Posterior vena cava (tissue), 2 donors: ENCODE results near the gene CFDP1. TPM values are rescaled to one million over a fixed set of nuclear protein-coding genes. Genes with fewer than 3 reads are reported as not detected.

Experiments used
- DNase-seq: peaks from one replicate; pipeline ENCODE4 v3.0.0-alpha.2; 2020; ENCODE audit warnings: low spot score
- intact Hi-C, 2 donors: fragments of 100-400 bp; cut with DNase I; formaldehyde crosslinking; loops; one replicate each; pipeline versions ENCODE4 v1.14.1 to v1.14.2; 2022 to 2023
- total RNA-seq, 2 donors: library from RNA; stranded (reverse); fragmentation: NEBNext Ultra II Directional; extraction: Animal tissue kit (Norgen Biotek cat#: 25700); gene quantifications; one replicate each; pipeline ENCODE4 v1.2.1, GENCODE V29; 2021
- donor health status: DM: yes; HTN: yes; CAD: no.
- donor health status: DM: yes; HTN: yes; CAD: no.

The CFDP1 gene
- total RNA-seq, 2 donors from 2014 or later, result 45.3 to 54.4 TPM

DNA sequence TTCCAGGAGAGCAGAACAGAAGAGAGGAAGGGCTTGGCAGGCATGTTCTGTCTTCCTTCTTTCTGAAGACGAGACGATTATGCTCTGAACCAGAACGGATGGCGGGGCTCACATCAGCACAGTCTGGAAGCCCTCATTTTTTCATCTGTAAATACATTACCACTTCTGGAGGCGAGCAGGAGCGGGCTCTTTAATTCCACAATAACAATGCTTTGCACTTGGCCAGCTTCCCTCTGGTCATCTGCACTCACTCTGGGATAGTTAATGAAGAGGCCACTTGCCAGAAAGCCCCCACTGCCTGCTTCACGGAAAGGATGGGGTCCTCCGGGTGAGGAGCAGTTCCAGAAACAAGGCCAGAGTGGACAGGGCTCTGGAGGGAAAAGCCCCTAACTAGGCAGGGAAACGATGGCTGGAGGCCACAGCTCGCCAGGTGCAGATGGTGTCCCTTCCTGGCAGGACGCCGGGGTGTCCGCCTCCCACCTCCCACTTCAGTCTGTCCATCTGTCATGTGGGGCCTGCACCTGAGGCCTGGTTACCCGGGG, 168.8 kb downstream of the CFDP1 start:
- intact Hi-C loops, result no loop called here
- DNase-seq, result no peak

DNA sequence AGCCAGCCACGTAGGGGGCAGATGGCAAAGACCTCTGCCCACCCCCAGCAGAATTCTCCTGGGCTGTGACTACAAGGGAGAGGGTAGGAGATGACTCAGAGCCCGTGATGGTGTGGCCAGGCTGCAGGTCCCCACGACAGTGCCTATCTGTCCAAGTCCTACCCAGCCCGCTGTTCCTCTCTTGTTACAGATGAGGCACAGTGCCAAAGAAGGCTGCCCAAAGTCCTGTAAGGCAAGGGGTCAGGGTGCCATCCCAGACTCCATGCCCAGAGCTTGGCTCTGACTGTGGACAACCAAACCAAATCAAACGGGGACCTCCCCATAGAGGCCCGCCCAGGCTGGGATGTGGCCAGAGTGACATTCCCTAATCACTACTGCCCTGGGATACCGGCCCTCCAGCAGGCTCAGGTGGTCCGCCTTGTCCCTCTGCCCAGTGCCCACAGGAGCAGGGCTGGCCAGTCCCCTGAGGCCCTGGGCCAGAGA, 169.3 kb downstream of the CFDP1 start:
- intact Hi-C loops, result no loop called here
- DNase-seq, result no peak

DNA sequence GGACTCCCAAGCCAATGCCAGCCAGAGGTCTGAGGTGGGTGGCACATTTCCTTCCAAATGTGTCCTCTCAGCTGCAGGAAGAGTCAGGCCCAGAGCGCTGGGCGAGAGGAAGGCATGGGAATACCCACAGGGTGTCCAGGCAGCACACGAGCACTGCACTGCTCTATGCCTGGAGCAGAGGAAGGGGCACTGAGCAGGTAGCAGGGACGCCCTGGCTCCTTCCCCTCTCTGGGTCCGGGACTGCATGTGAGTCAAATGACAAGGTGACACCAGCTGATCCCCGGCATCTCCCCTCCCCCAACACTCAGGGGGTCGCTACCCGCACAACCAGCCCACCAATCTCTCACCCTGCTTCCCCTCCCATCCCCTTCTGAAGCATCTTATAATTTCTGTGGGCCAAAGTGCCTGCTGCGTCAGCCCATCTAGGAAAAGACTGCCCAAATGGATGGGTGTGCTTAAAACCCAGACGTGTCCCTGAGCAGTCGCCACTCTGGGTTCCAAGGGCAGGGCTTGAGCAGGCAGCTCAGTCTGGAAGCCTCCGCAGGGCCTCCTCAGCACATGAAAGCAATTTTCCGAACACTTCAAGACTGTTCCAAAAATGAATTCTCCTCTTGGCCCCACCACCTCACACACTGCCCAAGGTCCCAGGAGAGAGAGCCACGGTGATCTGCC, 169.9 kb downstream of the CFDP1 start:
- no peak for DNase-seq
- intact Hi-C loops, result no loop called here

DNA sequence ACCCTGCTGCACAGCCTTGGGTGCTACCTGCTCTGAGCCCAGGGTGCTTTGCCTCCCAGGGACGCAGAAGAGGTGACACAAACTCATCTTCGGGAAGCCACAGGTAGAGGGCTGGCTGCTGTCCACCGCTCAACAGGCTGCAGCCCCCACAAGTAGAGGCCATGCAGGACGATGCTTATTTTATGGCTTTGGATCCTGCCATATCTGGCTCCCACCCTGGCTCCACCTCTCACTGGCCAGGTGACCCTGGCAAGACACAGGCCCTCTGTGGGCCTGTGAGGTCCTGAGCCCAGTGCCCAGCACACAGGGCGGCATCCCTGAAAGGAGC, 170.5 kb downstream of the CFDP1 start:
- intact Hi-C loops, result no loop called here
- no peak for DNase-seq

DNA sequence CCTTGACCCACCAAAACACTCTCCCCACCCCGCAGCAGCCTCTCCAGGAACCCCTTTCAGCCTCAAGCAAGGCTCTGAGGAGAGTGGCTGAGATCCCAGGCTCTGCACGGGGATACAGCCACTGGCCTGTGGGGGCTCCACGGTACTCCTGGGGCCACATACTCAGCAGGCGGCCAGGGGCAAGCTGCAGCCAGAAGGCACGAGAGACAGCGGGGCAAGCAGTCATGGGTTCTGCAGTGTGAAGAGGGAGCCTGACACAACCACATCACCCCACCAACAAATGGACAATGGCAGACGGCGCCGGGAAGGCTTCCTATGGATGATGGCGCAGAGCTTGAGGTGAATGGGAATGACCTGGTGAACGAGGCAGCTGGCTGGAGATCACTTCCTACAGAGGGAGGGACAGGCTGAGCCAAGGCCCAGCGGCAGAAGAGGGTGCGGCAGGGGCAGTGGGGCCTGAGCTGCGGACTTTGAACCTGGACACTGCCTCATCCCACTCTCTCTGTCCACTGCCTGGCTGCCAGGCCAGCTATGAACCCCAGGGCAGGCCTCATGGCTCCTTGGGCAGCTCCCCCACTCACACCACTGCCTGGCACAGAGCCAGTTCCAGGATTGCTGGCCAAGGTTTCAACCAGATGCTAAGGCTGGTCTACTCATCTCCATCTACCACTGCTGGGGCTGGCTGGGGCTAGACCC, 171.1 kb downstream of the CFDP1 start:
- intact Hi-C loops, result no loop called here
- DNase-seq, result no peak

DNA sequence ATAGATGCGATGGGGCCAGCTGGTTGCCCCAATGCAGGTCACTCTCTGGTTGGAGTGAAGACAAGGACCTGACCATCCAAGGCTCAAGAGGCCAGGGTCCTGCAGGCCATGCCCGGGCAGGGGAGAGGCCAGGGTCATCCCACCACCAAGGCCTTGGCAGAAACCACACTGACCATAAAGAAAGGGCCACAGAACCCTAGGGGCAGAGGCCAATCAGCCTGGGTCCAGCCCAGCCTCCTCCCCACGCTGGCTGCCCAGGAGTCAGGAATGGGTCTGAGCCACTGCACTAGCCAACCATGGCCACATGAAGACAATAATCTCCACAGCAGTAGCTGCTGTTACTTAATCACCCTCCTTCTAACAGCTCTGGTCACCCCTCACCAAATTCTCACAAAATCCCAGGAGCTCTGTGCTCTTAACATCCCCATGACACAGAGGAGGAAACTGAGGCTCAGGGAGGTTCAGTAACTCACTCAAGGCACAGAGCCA, 171.7 kb downstream of the CFDP1 start:
- DNase-seq, result no peak
- intact Hi-C loops, result no loop called here

DNA sequence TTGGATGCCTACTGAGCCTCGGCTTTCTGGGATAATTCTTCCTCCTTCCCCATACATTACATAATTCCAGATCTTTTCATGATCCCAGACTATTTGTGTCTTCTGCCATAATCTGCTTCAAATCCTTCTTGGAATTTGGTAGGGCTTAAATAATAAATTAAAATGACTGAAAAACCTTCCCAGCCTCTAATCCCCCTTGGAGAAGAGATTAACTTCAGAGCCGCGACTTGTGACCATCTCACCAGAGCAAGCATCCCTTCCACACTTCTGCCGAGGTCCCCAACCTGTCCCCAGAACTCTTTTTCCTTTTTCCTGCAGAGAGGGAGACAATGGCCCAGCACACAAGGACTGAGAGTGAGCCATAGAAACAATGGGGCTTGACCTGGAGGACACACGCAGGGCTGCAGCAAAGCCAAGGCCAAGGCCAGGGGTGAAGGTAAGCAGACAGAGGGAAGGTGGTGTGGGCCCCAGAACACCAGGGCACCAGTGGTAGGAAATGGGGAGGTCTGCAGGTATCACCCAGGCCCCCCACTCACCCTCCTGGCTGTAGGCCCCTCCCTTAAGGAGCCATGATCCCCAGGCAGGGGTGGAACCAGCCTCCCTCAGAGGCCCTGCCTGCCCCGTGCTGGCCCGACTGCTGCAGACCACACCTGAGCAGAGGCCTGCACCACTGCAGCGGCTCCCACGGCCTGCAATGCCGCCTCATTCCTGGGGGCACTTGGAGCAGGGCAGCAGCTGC, 172.3 kb downstream of the CFDP1 start:
- intact Hi-C loops, result no loop called here
- DNase-seq, result no peak

DNA sequence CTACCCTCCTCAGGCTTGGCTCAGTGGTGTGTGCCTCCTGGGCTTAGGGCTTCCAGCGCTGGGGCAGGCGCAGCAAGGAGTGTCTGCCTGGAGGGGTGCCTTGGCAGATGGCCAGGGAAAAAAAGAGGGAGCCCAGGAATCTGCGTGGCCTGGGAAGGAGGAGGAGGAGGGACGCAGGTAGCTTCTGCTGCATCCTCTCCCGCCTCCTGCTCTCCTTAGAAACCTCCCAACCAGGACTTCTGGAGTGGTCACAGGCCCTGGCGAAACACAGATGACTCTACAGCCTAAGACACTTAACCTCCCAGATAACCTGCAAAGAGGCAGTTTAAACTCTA, 174.5 kb downstream of the CFDP1 start:
- DNase-seq, result no peak

DNA sequence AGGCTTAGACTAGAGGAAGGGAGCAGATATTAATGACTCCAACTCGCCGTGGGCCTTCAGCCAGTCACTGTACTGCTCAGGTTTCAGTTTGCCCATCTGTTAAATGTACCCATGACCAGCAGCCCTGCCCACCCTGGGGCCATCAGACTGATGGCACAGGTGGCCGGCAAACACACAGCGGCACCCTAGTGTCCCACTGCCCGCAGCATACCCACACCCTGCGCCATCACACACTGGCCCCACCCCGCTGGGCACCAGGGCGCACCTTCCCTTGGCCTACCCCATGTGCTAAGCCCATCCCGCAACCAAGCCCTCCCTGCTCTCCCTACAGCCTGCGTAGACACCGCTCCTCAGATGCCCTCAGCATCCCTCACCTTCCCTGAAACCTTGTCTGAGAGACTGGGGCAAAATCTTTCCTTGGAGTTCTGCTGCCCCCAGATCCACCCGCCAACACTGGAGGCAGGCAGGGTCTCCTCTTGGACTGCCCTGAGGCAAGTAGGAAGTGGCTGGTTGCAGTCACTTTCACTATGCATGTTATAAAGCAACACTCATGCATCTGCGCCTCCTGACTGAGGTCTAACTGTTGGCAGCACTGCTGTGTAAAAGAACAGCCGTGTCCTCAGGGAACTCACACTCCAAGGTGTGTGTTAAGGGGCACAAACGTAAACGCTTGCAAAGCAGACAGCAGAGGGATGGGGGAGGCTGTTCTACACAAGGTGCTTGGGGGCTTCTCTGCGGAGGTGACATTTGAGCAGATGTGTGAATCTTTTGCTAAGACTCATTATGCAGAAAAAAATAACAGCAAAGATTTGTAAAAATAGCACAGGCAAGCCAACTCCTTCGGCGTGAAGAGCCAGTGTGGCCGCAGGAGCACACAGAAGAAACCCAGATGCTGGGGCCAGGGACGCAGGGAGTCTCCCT, 175.2 kb downstream of the CFDP1 start:
- intact Hi-C loops, result loop anchor here (5.0 to 10.0 kb wide), 2 partner anchors 39 to 47 kb away; no protein-coding TSS in a partner anchor
- DNase-seq, result no peak

More for the DNA sequence above, 174.5 kb downstream of the CFDP1 start:
- intact Hi-C loops, result loop anchor here (5.0 to 10.0 kb wide), 2 partner anchors 39 to 46 kb away; no protein-coding TSS in a partner anchor

DNA sequence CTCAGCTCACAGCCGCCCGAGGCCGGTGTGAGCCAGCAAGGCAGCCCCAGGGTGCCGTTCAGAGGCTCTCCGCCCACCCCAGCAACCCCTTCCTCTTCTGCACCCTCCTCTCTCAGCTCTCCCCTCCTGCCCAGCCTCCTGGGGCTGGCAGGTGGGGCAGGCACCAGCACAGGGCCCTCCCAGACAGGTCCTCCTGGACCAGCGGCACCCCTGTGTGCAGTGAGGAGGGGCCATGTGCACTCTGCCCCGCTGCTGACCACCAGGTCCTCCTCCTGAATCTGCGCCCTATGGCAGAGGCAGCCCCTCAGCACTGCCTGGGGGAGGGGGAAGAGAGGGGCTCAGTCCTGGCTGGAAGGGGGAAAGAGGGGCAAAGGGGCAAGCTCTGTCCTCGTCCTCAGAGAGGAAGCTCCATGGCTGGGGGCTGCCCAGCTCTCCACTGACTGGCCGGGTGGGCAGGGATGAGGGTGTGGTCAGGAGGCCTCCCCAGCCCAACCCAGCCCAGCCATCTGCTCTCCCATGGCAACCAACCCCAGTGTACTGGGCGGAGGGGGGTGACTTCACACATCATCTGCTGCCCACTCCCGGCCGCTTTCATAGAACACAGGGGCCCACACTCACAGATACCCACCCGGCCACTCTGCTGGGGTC, 176.5 kb downstream of the CFDP1 start:
- no peak for DNase-seq
- intact Hi-C loops, result loop anchor here (5.0 to 10.0 kb wide), 2 partner anchors 40 to 48 kb away; no protein-coding TSS in a partner anchor

DNA sequence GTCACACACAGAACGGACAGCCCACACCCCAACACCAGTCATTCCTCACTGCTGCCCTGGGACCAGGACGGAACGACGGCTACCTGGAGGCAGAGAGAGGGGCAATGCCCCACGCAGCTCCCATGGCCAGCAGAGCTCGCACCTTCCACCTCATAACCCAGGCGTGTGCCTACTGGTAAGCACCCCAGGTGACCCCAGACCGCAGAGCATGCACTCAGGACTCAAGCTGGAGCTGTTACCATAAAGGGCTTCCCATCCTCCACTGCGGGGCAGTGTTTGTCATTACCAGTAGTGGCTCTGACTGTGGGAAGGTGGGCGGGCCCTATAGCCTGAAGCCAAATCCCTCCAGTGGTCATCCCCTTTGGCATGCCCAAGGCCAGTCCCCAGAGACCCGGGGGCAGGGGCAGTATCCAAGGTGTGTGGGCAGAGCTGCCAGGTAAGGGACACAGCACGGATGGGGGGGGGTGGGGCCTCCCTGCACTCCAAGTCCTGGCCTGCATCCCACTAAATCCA, 177.2 kb downstream of the CFDP1 start:
- peak; percentile 86 for DNase-seq
- intact Hi-C loops, result loop anchor here (5.0 to 10.0 kb wide), 2 partner anchors 41 to 49 kb away; no protein-coding TSS in a partner anchor

DNA sequence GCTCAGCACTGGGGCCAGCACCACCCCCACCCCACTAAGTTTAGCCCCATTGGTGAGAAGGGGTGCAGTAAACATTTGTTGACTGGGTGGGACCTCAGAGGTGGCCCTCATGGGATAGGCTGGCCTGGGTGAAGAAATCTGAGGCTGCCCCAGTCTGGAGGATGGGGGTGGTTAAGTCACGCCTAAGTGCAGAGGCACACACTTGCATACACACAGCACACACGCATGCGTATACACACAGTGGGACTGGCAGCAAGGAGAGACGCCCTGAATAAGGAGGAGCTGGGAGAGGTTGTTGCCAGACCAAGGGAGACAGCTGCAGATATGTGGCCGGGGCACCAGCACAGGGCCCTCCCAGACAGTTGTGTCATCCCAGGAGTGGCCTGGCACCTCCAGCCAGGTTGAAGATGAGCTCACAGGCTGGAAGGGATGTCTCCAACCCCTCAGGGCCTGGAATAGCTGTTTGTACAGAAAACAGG, 178.9 kb downstream of the CFDP1 start:
- no peak for DNase-seq
- intact Hi-C loops, result loop anchor here in 1 of 2 donors (10.0 kb wide), 1 partner anchor 50 kb away; no protein-coding TSS in a partner anchor

DNA sequence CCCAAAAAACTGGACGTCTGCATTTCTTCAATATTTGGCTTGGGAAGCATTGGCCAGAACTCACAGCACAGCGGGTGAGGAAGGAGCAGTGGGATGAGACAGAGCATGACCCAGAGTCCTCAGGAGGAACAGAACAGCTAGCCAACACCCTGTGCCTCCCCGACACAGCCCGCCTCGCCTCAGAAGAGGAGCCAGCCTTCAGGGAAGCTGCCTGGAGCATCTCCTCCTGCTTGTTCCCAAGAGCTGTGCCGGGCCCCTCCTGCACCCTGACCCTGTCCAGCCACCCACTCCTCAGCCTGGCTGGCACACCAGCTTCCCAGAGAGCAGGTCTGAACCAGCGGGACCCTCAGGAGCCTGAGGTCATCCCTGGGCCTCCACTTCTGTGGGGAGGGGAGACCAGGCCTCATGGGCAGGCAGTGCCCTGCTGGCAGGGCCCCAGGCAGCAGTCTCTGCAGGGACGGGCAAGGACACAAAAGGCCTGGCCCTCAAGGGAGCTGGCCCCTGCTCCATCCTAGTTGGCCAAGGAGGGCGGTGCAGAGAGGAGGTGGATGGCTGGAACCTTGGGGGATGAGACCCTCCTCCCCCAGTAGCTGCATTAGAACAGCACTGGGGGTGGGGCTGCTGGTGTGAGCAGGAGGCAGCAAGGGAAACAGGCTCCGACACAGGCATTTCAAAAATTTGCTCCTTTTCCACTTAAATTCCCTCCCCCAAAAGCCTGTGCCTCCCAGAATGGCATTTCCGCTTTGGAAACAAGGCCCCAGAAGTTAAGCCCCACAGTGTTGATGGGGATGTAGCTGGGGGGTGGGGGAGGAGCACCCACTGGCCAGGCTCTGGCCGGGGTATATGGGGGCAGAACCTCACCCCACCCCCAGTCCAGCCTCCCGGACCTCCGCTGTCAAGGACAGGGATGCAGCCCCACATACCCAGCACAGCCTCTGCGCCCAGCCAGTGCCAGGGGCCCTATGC, 180.1 kb downstream of the CFDP1 start:
- no peak for DNase-seq
- intact Hi-C loops, result loop anchor here in 1 of 2 donors (10.0 kb wide), 1 partner anchor 52 kb away; no protein-coding TSS in a partner anchor

DNA sequence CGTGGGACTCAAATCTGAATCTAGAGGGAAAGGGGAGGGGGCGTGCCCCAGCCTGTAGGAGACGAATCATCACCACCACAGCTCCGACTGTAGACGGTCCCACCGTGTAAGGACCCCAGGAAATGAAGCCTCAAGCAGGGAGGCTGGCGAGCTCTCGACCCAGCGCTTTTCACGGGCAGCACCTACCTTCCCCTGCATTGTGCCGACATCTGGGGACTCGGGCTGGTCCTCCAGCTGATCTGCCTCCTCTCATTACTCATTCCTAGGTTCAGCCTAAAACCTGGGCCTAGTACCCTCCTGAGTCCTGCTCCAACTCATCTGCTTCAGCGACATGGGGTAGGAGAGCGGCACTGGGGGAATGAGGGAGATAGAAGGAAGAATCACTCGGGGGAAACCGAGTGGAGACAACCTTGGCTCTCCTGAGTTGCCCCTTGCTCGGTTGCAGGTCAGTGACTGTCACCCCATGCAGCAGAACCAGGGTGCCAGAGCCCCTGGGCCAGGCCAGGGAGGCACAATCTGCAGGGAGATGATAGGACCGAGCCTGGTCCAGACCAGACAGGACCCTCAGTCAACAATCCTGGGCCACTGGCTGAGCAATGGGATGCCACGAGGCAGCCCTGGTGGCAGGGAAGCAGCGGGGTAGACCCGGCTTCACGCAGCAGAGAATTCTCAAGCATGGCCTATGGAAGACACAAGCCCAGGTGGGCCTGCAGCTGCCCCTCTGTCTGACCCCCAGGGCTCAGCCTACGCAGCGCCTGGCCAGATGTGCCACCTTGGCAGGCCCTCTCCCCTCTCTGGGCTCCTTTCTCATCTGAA, 181.0 kb downstream of the CFDP1 start:
- DNase-seq, result no peak
- intact Hi-C loops, result loop anchor here in 1 of 2 donors (10.0 kb wide), 1 partner anchor 53 kb away; no protein-coding TSS in a partner anchor

DNA sequence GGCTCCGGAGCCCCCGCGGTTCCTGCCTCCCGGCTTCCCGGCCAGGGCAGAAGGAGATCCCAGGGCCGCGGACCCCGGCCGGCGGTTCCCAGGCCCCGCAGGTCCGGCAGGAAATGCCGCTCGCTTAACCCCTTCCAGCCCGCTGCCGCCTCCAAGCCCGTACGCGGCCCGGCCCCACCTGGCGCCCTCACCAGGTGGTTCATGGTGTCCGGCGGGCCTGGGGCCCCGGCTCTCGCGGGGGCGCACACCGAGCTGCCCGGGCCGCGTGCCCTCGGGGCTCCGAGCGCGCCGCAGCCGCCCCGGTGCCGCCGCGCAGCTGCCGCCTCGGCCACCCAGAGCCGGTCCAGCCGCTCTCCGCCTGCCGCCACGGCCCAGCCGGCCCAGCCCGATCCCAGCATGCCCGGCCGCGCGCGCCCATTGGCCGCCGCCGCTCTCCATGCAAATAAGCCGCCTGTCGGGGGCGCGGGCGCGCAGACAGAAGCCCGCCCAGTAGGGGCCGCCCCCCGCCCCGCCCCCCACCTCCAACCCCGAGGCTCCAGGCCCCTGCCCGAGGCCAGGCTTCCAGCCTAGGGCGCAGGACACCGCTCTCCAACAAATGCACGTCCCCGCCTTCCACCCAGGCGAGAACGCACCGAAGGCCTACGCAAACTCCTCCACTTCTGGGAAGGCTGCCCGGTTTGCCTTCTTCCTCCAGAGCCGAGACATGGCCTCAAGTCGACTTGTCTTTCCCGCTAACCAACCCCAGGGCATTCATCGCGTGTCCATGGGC, 181.8 kb downstream of the CFDP1 start, which contains the start of gene BCAR1:
BCAR1 (minus strand) TSS at position 345 of the 769 bp plus-strand sequence; CDS start at position 203, 142 bp downstream.
- DNase-seq, result peak; percentile 93
- intact Hi-C loops, result loop anchor here in 1 of 2 donors (10.0 kb wide), 1 partner anchor 53 kb away; no protein-coding TSS in a partner anchor
